H1 (cell line): ENCODE results near the gene PAK6. TPM values are rescaled to one million over a fixed set of nuclear protein-coding genes. Genes with fewer than 3 reads are reported as not detected.

Source experiments
- BRCA1 ChIP-seq: IDR thresholded peaks from 2 replicates; pipeline ENCODE4 v1.6.1; 2012; ENCODE audit warnings: low read depth, low read length, improper control_type of control experiment
- CBX8 ChIP-seq: fragments of 300-800, 300-1000 bp; sonication (generic); IDR thresholded peaks from 2 replicates; pipeline ENCODE4 v1.7.1; 2016; ENCODE audit warnings: low read depth, low read length, borderline replicate concordance
- CHD1 ChIP-seq: IDR thresholded peaks from 2 replicates; pipeline ENCODE4 v1.6.1; 2012; ENCODE audit warnings: low read depth, low read length, improper control_type of control experiment
- CTBP2 ChIP-seq: IDR thresholded peaks from 2 replicates; pipeline ENCODE4 v1.7.0; 2011; ENCODE audit warnings: borderline replicate concordance, mild to moderate bottlenecking, moderate library complexity, mixed read lengths, low read length; ENCODE audit not compliant: insufficient read depth, insufficient read length
- EZH2 ChIP-seq: fragments of 200-600 bp; sonication (generic); IDR thresholded peaks from 2 replicates; pipeline ENCODE4 v1.7.1; 2012; ENCODE audit warnings: low read depth, mild to moderate bottlenecking, moderate library complexity, low read length, inconsistent platforms; ENCODE audit not compliant: severe bottlenecking
- HDAC6 ChIP-seq: IDR thresholded peaks from one replicate; pipeline ENCODE4 v1.7.1; 2012; ENCODE audit warnings: low read depth, mild to moderate bottlenecking, inconsistent platforms, low read length, moderate library complexity
- JUN ChIP-seq: IDR thresholded peaks from 2 replicates; pipeline ENCODE4 v1.6.1; 2011; ENCODE audit warnings: low read depth, mild to moderate bottlenecking, improper control_type of control experiment, low read length
- NANOG ChIP-seq: IDR thresholded peaks from 2 replicates; pipeline ENCODE4 v1.6.1; 2011; ENCODE audit warnings: low read length, low read depth, mild to moderate bottlenecking, inconsistent platforms; ENCODE audit not compliant: insufficient read depth, poor library complexity, severe bottlenecking
- POU5F1 ChIP-seq: IDR thresholded peaks from 2 replicates; pipeline ENCODE4 v1.6.1; 2011; ENCODE audit warnings: low read depth, mild to moderate bottlenecking, low read length, moderate library complexity
- RBBP5 ChIP-seq: IDR thresholded peaks from 2 replicates; pipeline ENCODE4 v1.7.1; 2012; ENCODE audit warnings: low read depth, mild to moderate bottlenecking, inconsistent platforms, low read length, moderate library complexity, borderline replicate concordance
- SP4 ChIP-seq: IDR thresholded peaks from 2 replicates; pipeline ENCODE4 v1.6.1; 2012; ENCODE audit warnings: low read length, inconsistent platforms
- polyA plus RNA-seq, 7 experiments: library from polyadenylated mRNA; depleted of rRNA in 3 of 7; stranded (reverse) in 5 of 7; unstranded in 2 of 7; fragments of >200 nt in 5 of 7; fragments of 200-250 nt in 2 of 7; gene quantifications; 1 replicate in 5 of 7; 2 replicates in 1 of 7; 4 replicates in 1 of 7; pipeline versions ENCODE4 v1.2.1 to v1.2.3, GENCODE V29; 2011 to 2013; ENCODE audit warnings: missing spikeins in 2 of 7, mixed read lengths in 2 of 7
- total RNA-seq: library from RNA; stranded (reverse); fragmentation: NEBNext Ultra II Directional; extraction: Animal tissue kit (Norgen Biotek cat#: 25700); gene quantifications from 2 replicates; pipeline ENCODE4 v1.2.1, GENCODE V29; 2021
- TF ChIP-seq, protein P1 (sequence below): fragments of 300-600 bp; sonication (generic); IDR thresholded peaks from 2 replicates; pipeline ENCODE4 v1.7.1; 2012; ENCODE audit warnings: low read length, moderate library complexity, mild to moderate bottlenecking, inconsistent platforms; ENCODE audit not compliant: insufficient replicate concordance

Gene PAK6
- total and polyA plus RNA-seq, 2 of the 8 experiments (the other 6 are each of a cell fraction or from before 2014, with no cell fraction given) = 6.9 to 9.4 TPM

DNA sequence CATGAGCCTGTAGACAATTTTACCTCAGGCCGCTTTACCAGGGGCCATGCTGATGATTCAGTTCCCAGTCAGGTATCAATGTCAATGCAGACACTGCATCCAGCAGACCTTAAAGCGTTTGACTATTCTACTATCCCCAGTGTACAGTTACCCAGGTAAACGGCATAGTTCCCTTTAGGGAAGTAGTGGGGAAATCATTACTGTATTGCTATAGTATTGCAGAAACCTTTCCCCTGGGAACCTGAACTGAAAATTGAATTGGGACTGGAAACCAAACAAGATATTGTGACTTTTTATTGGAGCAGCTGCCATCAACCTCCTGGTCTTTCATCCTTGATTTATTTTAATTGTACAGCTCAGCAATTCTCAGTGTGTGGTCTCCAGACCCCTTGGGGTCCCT lies 78.1 kb downstream of the PAK6 start (continued):
- TF ChIP-seq, protein P1, sequence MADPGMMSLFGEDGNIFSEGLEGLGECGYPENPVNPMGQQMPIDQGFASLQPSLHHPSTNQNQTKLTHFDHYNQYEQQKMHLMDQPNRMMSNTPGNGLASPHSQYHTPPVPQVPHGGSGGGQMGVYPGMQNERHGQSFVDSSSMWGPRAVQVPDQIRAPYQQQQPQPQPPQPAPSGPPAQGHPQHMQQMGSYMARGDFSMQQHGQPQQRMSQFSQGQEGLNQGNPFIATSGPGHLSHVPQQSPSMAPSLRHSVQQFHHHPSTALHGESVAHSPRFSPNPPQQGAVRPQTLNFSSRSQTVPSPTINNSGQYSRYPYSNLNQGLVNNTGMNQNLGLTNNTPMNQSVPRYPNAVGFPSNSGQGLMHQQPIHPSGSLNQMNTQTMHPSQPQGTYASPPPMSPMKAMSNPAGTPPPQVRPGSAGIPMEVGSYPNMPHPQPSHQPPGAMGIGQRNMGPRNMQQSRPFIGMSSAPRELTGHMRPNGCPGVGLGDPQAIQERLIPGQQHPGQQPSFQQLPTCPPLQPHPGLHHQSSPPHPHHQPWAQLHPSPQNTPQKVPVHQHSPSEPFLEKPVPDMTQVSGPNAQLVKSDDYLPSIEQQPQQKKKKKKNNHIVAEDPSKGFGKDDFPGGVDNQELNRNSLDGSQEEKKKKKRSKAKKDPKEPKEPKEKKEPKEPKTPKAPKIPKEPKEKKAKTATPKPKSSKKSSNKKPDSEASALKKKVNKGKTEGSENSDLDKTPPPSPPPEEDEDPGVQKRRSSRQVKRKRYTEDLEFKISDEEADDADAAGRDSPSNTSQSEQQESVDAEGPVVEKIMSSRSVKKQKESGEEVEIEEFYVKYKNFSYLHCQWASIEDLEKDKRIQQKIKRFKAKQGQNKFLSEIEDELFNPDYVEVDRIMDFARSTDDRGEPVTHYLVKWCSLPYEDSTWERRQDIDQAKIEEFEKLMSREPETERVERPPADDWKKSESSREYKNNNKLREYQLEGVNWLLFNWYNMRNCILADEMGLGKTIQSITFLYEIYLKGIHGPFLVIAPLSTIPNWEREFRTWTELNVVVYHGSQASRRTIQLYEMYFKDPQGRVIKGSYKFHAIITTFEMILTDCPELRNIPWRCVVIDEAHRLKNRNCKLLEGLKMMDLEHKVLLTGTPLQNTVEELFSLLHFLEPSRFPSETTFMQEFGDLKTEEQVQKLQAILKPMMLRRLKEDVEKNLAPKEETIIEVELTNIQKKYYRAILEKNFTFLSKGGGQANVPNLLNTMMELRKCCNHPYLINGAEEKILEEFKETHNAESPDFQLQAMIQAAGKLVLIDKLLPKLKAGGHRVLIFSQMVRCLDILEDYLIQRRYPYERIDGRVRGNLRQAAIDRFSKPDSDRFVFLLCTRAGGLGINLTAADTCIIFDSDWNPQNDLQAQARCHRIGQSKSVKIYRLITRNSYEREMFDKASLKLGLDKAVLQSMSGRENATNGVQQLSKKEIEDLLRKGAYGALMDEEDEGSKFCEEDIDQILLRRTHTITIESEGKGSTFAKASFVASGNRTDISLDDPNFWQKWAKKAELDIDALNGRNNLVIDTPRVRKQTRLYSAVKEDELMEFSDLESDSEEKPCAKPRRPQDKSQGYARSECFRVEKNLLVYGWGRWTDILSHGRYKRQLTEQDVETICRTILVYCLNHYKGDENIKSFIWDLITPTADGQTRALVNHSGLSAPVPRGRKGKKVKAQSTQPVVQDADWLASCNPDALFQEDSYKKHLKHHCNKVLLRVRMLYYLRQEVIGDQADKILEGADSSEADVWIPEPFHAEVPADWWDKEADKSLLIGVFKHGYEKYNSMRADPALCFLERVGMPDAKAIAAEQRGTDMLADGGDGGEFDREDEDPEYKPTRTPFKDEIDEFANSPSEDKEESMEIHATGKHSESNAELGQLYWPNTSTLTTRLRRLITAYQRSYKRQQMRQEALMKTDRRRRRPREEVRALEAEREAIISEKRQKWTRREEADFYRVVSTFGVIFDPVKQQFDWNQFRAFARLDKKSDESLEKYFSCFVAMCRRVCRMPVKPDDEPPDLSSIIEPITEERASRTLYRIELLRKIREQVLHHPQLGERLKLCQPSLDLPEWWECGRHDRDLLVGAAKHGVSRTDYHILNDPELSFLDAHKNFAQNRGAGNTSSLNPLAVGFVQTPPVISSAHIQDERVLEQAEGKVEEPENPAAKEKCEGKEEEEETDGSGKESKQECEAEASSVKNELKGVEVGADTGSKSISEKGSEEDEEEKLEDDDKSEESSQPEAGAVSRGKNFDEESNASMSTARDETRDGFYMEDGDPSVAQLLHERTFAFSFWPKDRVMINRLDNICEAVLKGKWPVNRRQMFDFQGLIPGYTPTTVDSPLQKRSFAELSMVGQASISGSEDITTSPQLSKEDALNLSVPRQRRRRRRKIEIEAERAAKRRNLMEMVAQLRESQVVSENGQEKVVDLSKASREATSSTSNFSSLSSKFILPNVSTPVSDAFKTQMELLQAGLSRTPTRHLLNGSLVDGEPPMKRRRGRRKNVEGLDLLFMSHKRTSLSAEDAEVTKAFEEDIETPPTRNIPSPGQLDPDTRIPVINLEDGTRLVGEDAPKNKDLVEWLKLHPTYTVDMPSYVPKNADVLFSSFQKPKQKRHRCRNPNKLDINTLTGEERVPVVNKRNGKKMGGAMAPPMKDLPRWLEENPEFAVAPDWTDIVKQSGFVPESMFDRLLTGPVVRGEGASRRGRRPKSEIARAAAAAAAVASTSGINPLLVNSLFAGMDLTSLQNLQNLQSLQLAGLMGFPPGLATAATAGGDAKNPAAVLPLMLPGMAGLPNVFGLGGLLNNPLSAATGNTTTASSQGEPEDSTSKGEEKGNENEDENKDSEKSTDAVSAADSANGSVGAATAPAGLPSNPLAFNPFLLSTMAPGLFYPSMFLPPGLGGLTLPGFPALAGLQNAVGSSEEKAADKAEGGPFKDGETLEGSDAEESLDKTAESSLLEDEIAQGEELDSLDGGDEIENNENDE = no peak
- TF ChIP-seq BRCA1 (no peak), SP4 (no peak), NANOG (no peak), JUN (no peak), CBX8 (no peak), RBBP5 (no peak), EZH2 (no peak), CHD1 (no peak), POU5F1 (no peak), CTBP2 (no peak), HDAC6 (no peak)
